Measurements from ENCODE around the gene ING3.

- no peak for TF ChIP-seq CTCF (IDR thresholded peaks at IDR 0.05)
- TF ChIP-seq POLR2AphosphoS5 (IDR thresholded peaks at IDR 0.05) = no peak
- no peak for TF ChIP-seq POLR2A (IDR thresholded peaks at IDR 0.05; ENCODE audit: low read depth)
- TF ChIP-seq EP300 (IDR thresholded peaks at IDR 0.05) = no peak
Measured at GRCh38 chr7:120993553-120994191, 43.1 kb downstream of the ING3 start.

All from esophagus muscularis mucosa (tissue), 4 donors.